HEK293T (cell line): Measurements from ENCODE around the gene CDH4.

Source experiments
- CTCF ChIA-PET: fragments of 350-600 bp; formaldehyde crosslinking; extraction: SDS; loops from one replicate; lab custom pipeline; 2021; ENCODE audit warnings: antibody characterized with exemption, inconsistent platforms; lab: Yijun Ruan, JAX
- POLR2A ChIA-PET: fragments of 350-600 bp; formaldehyde crosslinking; extraction: SDS; loops from one replicate; lab custom pipeline; 2020; ENCODE audit warnings: antibody characterized with exemption, inconsistent platforms; lab: Yijun Ruan, JAX
- DNase-seq: peaks from one replicate; pipeline ENCODE4 v3.0.0; 2012; ENCODE audit warnings: mixed read lengths; ENCODE audit errors: extremely low spot score
- ARNT ChIP-seq: fragments of 450-650 bp; IDR thresholded peaks from 2 replicates; pipeline ENCODE4 v1.6.1; 2017; ENCODE audit warnings: mild to moderate bottlenecking
- BHLHE40 ChIP-seq: fragments of 450-650 bp; IDR thresholded peaks from 2 replicates; pipeline ENCODE4 v1.6.1; 2016; ENCODE audit warnings: mild to moderate bottlenecking, moderate library complexity, borderline replicate concordance
- CTBP1 ChIP-seq: fragments of 450-650 bp; IDR thresholded peaks from 2 replicates; pipeline ENCODE4 v1.6.1; 2016; ENCODE audit warnings: borderline replicate concordance
- ELF4 ChIP-seq: fragments of 450-650 bp; IDR thresholded peaks from 2 replicates; pipeline ENCODE4 v1.6.1; 2017; ENCODE audit warnings: antibody characterized with exemption
- FOXA1 ChIP-seq: fragments of 450-650 bp; IDR thresholded peaks from 2 replicates; pipeline ENCODE4 v1.6.1; 2016; ENCODE audit warnings: mild to moderate bottlenecking
- FOXK2 ChIP-seq: fragments of 450-650 bp; IDR thresholded peaks from 2 replicates; pipeline ENCODE4 v1.6.1; 2016; ENCODE audit warnings: mild to moderate bottlenecking
- FOXM1 ChIP-seq: fragments of 450-650 bp; IDR thresholded peaks from 2 replicates; pipeline ENCODE4 v1.6.1; 2017; ENCODE audit warnings: mild to moderate bottlenecking, borderline replicate concordance
- HDGF ChIP-seq: fragments of 450-650 bp; IDR thresholded peaks from 2 replicates; pipeline ENCODE4 v1.6.1; 2017; ENCODE audit warnings: antibody characterized with exemption, borderline replicate concordance
- L3MBTL2 ChIP-seq: fragments of 450-650 bp; conservative IDR thresholded peaks from 2 replicates; pipeline ENCODE4 v1.6.1; 2016; ENCODE audit warnings: mild to moderate bottlenecking
- LEF1 ChIP-seq: fragments of 450-650 bp; IDR thresholded peaks from 2 replicates; pipeline ENCODE4 v1.6.1; 2017; ENCODE audit warnings: mild to moderate bottlenecking, borderline replicate concordance
- NFRKB ChIP-seq: fragments of 450-650 bp; IDR thresholded peaks from 2 replicates; pipeline ENCODE4 v1.6.1; 2016; ENCODE audit warnings: mild to moderate bottlenecking, moderate library complexity
- PKNOX1 ChIP-seq: fragments of 450-650 bp; IDR thresholded peaks from 2 replicates; pipeline ENCODE4 v1.6.1; 2016
- SP1 ChIP-seq: fragments of 450-650 bp; IDR thresholded peaks from 2 replicates; pipeline ENCODE4 v1.6.1; 2017
- SUZ12 ChIP-seq: fragments of 450-650 bp; IDR thresholded peaks from 2 replicates; pipeline ENCODE4 v1.6.1; 2016; ENCODE audit warnings: mild to moderate bottlenecking
- TARDBP ChIP-seq: fragments of 450-650 bp; IDR thresholded peaks from 2 replicates; pipeline ENCODE4 v1.6.1; 2016
- ZNF384 ChIP-seq: fragments of 450-650 bp; IDR thresholded peaks from 2 replicates; pipeline ENCODE4 v1.6.1; 2016

Gene CDH4

DNA sequence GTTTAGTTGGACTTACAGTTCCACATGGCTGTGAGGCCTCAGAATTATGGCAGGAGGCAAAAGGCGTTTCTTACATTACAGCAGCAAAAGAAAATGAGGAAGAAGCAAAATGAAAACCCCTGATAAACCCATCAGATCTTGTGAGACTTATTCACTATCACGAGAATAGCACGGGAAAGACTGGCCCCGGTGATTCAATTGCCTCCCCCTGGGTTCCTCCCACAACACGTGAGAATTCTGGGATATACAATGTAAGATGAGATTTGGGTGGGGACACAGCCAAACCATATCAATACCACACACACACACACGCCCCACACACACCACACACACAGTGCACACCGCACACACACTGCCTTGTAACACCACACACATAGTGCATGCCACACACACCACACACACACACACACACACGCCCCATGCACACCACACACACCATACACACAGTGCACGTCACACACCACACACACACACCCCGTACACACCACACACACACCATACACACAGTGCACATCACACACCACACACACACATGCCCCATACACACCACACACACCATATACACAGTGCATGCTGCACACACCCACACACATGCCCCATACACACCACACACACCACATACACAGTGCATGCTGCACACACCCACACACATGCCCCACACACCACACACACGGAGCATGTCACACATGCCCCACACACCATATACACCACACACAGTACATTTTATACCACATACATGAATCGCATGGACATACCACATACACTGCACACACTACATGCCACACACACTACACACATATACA is 503.1 kb downstream of the CDH4 start:
- CTCF ChIA-PET: no interaction called here
- no peak for DNase-seq
- POLR2A ChIA-PET: no interaction called here
- TF ChIP-seq BHLHE40 (no peak), FOXK2 (no peak), TARDBP (no peak), FOXA1 (no peak), L3MBTL2 (no peak), ARNT (no peak), PKNOX1 (no peak)

DNA sequence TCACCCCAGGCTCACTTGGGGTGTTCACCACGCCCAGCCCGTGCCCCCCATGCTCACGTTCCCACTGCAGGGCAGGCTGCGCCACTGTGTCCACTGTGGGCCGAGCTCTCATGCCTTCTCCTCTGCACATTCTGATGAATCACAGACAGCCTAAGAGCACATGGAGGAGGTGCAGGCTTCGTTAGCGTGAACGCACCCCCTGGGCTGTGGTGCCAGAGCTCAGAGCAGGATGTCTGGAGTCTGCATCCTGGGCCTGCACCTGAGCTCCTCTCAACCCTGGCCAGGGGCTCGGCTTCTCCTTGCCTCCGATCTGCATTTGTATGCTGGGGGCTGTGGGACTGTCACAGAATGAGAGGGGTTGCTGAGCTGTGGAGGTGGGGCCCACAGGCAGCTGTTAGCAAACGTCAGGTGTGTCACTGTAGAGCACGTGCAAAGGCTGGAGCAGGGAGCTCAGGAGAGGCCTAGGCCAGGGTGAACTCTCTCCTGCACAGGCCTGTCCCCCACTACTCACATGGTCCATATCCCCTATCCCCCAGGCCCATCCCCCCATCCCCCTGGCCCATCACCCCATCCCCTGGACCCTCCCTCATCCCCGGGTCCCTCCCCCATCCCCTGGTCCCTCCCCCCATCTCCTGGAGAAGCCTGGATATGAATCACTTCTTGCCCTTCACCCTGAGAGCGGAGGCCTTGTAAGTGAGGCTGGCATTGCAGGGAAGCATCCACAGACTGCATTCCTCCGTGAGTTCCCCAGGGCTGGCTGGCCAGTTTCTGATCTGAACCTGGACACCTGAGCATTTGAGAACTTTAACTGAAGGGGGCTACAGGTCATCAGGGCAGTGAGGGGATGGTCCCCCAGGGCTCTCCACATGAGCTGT is 504.1 kb downstream of the CDH4 start:
- ChIA-PET CTCF (no interaction called here), POLR2A (no interaction called here)
- no peak for DNase-seq
- TF ChIP-seq TARDBP (no peak), PKNOX1 (no peak)

DNA sequence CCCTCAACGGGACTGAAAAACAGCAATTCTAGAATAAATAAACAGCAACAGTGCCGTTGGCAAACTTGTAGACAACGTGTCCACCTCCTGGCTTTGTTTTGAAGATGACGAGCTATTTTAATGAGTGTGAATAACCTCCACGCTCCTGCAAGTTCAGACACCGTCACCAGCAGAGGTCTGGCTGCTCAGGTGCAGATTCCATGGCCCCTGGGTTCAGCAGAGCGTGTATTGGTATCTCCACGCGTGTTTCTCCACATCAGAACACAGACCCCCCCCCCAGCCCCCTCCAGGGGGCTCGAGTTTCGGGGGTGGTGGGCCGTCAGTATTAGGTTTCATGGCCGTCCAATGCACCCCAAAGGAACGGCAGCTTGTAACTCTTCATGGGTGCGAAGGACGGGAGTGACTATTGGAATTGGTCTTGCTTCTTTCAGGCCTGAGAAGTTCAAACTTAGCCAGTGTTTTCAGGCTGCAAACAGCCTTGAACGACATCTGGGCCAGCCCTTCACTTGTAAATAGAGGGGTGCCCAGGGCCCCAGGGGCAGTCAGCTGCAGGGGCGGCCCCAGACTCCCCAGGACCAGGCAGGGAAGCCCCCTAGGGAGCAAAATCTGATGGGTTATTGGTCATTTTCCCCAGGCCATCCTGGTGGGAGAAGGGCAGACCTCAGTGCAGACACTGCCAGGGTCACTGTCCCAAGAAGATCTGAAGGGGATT is 505.1 kb downstream of the CDH4 start:
- TF ChIP-seq HDGF (no peak), FOXA1 (no peak), L3MBTL2 (no peak), SUZ12 (no peak), ZNF384 (no peak), NFRKB (no peak), CTBP1 (no peak), ELF4 (no peak), FOXM1 (no peak), PKNOX1 (no peak), BHLHE40 (no peak), TARDBP (no peak), LEF1 (no peak), FOXK2 (no peak), SP1 (no peak), ARNT (no peak)
- no peak for DNase-seq
- CTCF ChIA-PET: no interaction called here
- POLR2A ChIA-PET: no interaction called here

DNA sequence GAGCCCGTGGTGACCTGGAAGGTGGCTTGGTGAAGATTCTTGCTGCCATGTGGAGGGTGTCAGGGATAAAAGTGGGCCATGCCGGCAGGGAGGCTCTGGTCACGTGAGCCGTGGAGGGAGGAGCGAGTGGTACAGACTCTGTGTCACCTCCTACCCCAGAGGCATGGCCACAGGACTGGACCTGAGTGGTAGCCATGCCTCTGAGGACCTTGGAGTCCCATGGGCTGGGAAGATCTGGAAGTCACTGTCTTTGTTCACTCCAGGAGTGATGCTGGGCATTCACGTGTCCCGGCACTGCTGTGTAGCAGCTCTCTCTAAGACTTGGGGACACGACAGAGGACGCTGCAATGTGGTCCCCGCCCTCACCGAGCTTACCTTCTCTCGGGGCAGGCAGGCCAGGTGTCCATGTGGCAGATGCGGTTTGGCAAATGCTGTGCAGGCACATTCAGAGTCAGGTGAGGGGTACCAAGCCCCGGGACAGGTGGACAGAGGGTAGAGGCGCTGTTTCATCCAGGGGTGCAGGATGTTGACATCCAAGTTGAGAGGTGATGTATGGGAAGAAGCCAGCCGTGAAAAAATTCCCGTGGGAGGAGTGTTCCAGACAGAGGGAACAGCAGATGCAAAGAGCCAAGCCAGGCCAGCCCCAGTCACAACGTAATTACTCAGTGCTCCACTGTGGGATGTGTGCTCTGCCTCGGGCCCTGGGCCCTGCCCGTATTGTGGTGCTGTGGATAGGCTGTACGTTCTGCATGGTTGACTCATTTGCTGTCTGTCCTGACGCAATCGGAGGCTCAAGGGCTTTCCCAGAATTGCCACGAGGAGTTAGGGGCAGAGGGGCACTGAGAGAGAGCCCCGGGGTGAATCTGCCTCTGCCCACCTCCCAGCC is 505.9 kb downstream of the CDH4 start:
- TF ChIP-seq ARNT: no peak
- TF ChIP-seq PKNOX1: no peak
- no peak for TF ChIP-seq FOXM1
- TF ChIP-seq BHLHE40: no peak
- TF ChIP-seq TARDBP: no peak
- TF ChIP-seq ELF4: no peak
- no peak for TF ChIP-seq LEF1
- no peak for TF ChIP-seq NFRKB
- TF ChIP-seq CTBP1: no peak
- no peak for TF ChIP-seq L3MBTL2
- TF ChIP-seq HDGF: no peak
- no peak for TF ChIP-seq ZNF384
- no peak for TF ChIP-seq SP1
- ChIA-PET POLR2A (no interaction called here), CTCF (no interaction called here)
- DNase-seq: no peak
